Type B pancreatic cell (in vitro differentiated cells): ENCODE data around the gene IGF1R. TPM values are rescaled to one million over a fixed set of nuclear protein-coding genes. Genes with fewer than 3 reads are reported as not detected.

Source experiments
- DNase-seq: peaks from one replicate; pipeline ENCODE4 v3.0.0; 2021; ENCODE audit warnings: mixed read lengths; ENCODE audit not compliant: unreplicated experiment; ENCODE audit errors: extremely low spot score
- H3K27ac Mint-ChIP-seq: 2 replicates; pipeline ENCODE4 v1.8.0; 2021; ENCODE audit warnings: mild to moderate bottlenecking, mixed read lengths
- H3K27me3 Mint-ChIP-seq: 2 replicates; pipeline ENCODE4 v1.8.0; 2021; ENCODE audit warnings: mixed read lengths
- H3K36me3 Mint-ChIP-seq: 2 replicates; pipeline ENCODE4 v1.8.0; 2021; ENCODE audit warnings: mixed read lengths
- H3K4me1 Mint-ChIP-seq: one replicate; pipeline ENCODE4 v1.8.0; 2021; ENCODE audit warnings: mixed read lengths; ENCODE audit not compliant: unreplicated experiment
- H3K4me3 Mint-ChIP-seq: 2 replicates; pipeline ENCODE4 v1.8.0; 2021; ENCODE audit warnings: mild to moderate bottlenecking, mixed read lengths
- H3K9me3 Mint-ChIP-seq: 2 replicates; pipeline ENCODE4 v1.8.0; 2021; ENCODE audit warnings: mixed read lengths
- total RNA-seq: library from RNA; stranded (reverse); gene quantifications from 2 replicates; pipeline ENCODE4 v1.2.1, GENCODE V29; 2021; ENCODE audit warnings: low replicate concordance
- TF ChIP-seq, protein P1 (sequence below): fragments of 200-600 bp; sonication (generic); conservative IDR thresholded peaks from 2 replicates; pipeline ENCODE4 v1.5.0; 2021; ENCODE audit warnings: antibody characterized with exemption, mild to moderate bottlenecking

IGF1R gene
- total RNA-seq, 1 donor from 2014 or later: 87.1 TPM

DNA sequence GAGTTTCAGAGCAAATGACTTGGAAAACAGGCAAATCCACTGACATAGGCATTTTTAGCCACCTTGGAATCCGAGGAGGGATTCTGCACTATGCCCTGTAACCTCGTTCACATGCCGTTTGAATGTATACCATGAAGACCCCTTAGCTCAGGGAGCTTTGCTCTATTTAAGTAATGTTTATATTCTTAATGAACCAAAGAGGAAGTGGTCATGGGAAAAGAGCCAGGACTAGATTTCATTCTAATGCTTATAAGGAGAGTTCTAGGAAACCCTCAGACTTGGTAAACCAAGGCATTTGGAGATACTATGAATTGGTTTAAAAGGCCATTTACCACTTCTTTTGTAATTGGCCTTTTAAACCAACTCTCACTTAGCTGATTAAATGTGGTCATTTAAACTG is 178.9 kb downstream of the IGF1R start:
- TF ChIP-seq, protein P1, sequence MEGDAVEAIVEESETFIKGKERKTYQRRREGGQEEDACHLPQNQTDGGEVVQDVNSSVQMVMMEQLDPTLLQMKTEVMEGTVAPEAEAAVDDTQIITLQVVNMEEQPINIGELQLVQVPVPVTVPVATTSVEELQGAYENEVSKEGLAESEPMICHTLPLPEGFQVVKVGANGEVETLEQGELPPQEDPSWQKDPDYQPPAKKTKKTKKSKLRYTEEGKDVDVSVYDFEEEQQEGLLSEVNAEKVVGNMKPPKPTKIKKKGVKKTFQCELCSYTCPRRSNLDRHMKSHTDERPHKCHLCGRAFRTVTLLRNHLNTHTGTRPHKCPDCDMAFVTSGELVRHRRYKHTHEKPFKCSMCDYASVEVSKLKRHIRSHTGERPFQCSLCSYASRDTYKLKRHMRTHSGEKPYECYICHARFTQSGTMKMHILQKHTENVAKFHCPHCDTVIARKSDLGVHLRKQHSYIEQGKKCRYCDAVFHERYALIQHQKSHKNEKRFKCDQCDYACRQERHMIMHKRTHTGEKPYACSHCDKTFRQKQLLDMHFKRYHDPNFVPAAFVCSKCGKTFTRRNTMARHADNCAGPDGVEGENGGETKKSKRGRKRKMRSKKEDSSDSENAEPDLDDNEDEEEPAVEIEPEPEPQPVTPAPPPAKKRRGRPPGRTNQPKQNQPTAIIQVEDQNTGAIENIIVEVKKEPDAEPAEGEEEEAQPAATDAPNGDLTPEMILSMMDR: no peak
- H3K9me3 Mint-ChIP-seq: peaks cover 27% of the 10 kb centered on the region
- DNase-seq: no peak
- H3K27me3 Mint-ChIP-seq: no peaks in the 10 kb centered on the region
- peaks cover 6% of the 10 kb centered on the region for H3K4me1 Mint-ChIP-seq
- H3K27ac Mint-ChIP-seq: no peak overlapping the region
- peaks cover 34% of the 10 kb centered on the region for H3K36me3 Mint-ChIP-seq
- no peak overlapping the region for H3K4me3 Mint-ChIP-seq

- H3K4me1 Mint-ChIP-seq: peaks cover 11% of the 10 kb centered on the region
Measured at GRCh38 chr15:98830034-98830634, 181.8 kb downstream of the IGF1R start.

DNA sequence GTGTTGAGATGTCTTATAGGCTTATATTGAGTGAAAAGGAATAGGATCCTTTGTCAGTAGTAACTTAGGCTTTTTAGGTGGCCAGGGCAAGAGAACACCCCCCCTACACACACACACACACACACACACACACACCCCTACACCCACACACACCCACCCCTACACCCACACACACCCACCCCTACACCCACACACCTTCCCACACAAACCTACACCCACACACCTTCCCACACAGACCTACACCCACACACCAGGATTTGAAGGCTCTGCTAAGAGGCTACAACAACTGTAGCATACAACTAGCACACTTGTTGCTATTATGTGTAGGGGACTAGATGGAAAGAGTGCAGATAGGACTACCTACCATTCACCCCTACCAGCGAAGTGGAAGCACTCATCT is 186.6 kb downstream of the IGF1R start:
- Mint-ChIP-seq H3K27me3 (no peaks in the 10 kb centered on the region), H3K4me3 (no peak overlapping the region), H3K4me1 (peaks cover 24% of the 10 kb centered on the region), H3K9me3 (peaks cover 25% of the 10 kb centered on the region), H3K36me3 (peaks cover 34% of the 10 kb centered on the region), H3K27ac (no peak overlapping the region)
- TF ChIP-seq, protein P1: no peak
- DNase-seq: no peak

More at GRCh38 chr15:98830034-98830634, 181.8 kb downstream of the IGF1R start:
- no peak for DNase-seq
- no peak overlapping the region for H3K4me3 Mint-ChIP-seq
- H3K27ac Mint-ChIP-seq: no peak overlapping the region
- H3K9me3 Mint-ChIP-seq: peaks cover 32% of the 10 kb centered on the region
- H3K27me3 Mint-ChIP-seq: no peaks in the 10 kb centered on the region
- TF ChIP-seq, protein P1: no peak
- H3K36me3 Mint-ChIP-seq: peaks cover 38% of the 10 kb centered on the region

DNA sequence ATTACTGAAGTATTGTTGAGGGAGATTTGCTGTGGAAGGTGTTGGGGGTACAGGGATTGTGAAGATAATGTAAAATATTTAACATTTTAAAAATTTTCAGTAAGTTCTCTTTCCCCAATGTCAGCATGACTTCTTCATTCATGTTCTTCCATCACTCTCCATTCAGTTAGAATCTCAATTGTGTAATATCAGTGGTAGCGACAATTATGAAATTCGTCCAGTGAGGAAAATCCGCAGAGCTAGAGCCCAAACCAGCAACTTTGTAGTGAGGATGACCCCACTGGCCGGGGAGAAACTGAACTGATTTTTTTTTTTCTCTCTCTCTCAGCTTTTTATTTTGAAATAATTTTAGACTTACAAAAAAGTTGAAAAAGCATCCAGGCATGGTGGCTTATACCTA is 187.5 kb downstream of the IGF1R start:
- Mint-ChIP-seq H3K4me3 (no peak overlapping the region), H3K27me3 (no peaks in the 10 kb centered on the region), H3K27ac (no peak overlapping the region)

GRCh38 chr15:98838387-98839259 is 190.3 kb downstream of the IGF1R start:
- H3K4me3 Mint-ChIP-seq: no peak overlapping the region
- DNase-seq: no peak
- TF ChIP-seq, protein P1: no peak
- H3K36me3 Mint-ChIP-seq: peaks cover 10% of the 10 kb centered on the region
- peaks cover 43% of the 10 kb centered on the region for H3K4me1 Mint-ChIP-seq
- H3K27me3 Mint-ChIP-seq: no peaks in the 10 kb centered on the region
- H3K27ac Mint-ChIP-seq: no peak overlapping the region
- H3K9me3 Mint-ChIP-seq: no peaks in the 10 kb centered on the region

More for the DNA sequence above, 187.5 kb downstream of the IGF1R start:
- Mint-ChIP-seq H3K36me3 (peaks cover 30% of the 10 kb centered on the region), H3K4me1 (peaks cover 28% of the 10 kb centered on the region), H3K9me3 (peaks cover 21% of the 10 kb centered on the region)
- DNase-seq: no peak
- TF ChIP-seq, protein P1: no peak
